HG03159 (cell line): Measurements from ENCODE around the gene FAR2.

Experiments
- ATAC-seq: cut with Tn5 transposase; IDR thresholded peaks from one replicate; pipeline ENCODE4 v1.9.1; 2021; ENCODE audit warnings: mild to moderate bottlenecking, moderate library complexity; ENCODE audit not compliant: unreplicated experiment

Gene FAR2

GRCh38 chr12:29200586-29200985, 51.5 kb downstream of the FAR2 start:
- ATAC-seq, result no peak

GRCh38 chr12:29201296-29201695, 52.2 kb downstream of the FAR2 start:
- no peak for ATAC-seq

- ATAC-seq, result no peak
Observed at GRCh38 chr12:29201746-29202145, 52.7 kb downstream of the FAR2 start.

- no peak for ATAC-seq
Observed at GRCh38 chr12:29204521-29204920, 55.4 kb downstream of the FAR2 start.

GRCh38 chr12:29207120-29207519, 58.0 kb downstream of the FAR2 start:
- no peak for ATAC-seq

GRCh38 chr12:29208060-29208459, 59.0 kb downstream of the FAR2 start:
- no peak for ATAC-seq

- no peak for ATAC-seq
Observed at GRCh38 chr12:29208936-29209701, 60.0 kb downstream of the FAR2 start.

GRCh38 chr12:29211696-29212095, 62.6 kb downstream of the FAR2 start:
- no peak for ATAC-seq

GRCh38 chr12:29212682-29213403, 63.8 kb downstream of the FAR2 start:
- no peak for ATAC-seq

GRCh38 chr12:29216266-29216665, 67.2 kb downstream of the FAR2 start:
- no peak for ATAC-seq

- ATAC-seq, result no peak
Observed at GRCh38 chr12:29216797-29217575, 67.9 kb downstream of the FAR2 start.

- no peak for ATAC-seq
Observed at GRCh38 chr12:29220632-29221336, 71.7 kb downstream of the FAR2 start.

- ATAC-seq, result no peak
Observed at GRCh38 chr12:29222200-29222599, 73.1 kb downstream of the FAR2 start.

- no peak for ATAC-seq
Observed at GRCh38 chr12:29223426-29223825, 74.3 kb downstream of the FAR2 start.

GRCh38 chr12:29223956-29224543, 75.0 kb downstream of the FAR2 start:
- ATAC-seq, result no peak

- no peak for ATAC-seq
Observed at GRCh38 chr12:29224572-29224971, 75.5 kb downstream of the FAR2 start.

- ATAC-seq, result no peak
Observed at GRCh38 chr12:29225834-29226233, 76.8 kb downstream of the FAR2 start.

- ATAC-seq, result no peak
Observed at GRCh38 chr12:29226616-29227015, 77.5 kb downstream of the FAR2 start.

- ATAC-seq, result no peak
Observed at GRCh38 chr12:29228474-29229157, 79.5 kb downstream of the FAR2 start.

GRCh38 chr12:29229158-29229505, 80.1 kb downstream of the FAR2 start:
- ATAC-seq, result no peak
